Hematopoietic multipotent progenitor cell (in vitro differentiated cells): Measurements from ENCODE around the gene DICER1. TPM values are rescaled to one million over a fixed set of nuclear protein-coding genes. Genes with fewer than 3 reads are reported as not detected.

ENCODE experiments used
- DNase-seq, 3 donors: peaks; one replicate each; pipeline ENCODE4 v3.0.0-alpha.2; 2011 to 2015; ENCODE audit warnings: low read depth in 2 of 3, low spot score in 2 of 3
- total RNA-seq: library from RNA; depleted of rRNA; stranded (reverse); fragments of >200 nt; gene quantifications from one replicate; pipeline ENCODE4 v1.2.3, GENCODE V29; 2012

The DICER1 gene
- total RNA-seq, 1 donor: 29.1 TPM

- no peak for DNase-seq
These were observed 92.6 kb downstream of the DICER1 start for GRCh38 chr14:95064734-95065133.

DNA sequence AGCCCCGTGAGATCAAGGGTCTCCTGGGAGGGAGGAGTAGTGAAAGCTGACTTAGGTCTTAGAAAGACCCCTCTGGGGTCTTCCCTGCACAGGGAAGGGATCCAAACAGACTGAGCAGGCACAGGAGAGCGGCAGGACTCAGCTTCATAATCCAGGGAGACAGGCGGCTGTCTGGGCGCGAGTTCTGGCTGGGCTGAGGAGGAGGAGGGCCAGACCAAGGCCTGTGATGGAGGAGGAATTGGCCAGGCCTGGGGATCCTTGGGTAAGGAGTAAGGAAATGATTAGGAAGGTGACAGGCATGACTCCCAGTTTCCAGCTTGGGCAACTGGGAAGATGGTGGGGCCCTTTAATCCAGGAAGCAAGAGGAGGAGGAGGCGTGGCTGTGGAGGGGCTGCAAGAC lies 93.1 kb downstream of the DICER1 start:
- no peak for DNase-seq

- DNase-seq: no peak
These were observed 93.9 kb downstream of the DICER1 start for GRCh38 chr14:95063391-95063790.

GRCh38 chr14:95062946-95063345 lies 94.4 kb downstream of the DICER1 start:
- no peak for DNase-seq

GRCh38 chr14:95062220-95062619 lies 95.1 kb downstream of the DICER1 start:
- no peak for DNase-seq

DNA sequence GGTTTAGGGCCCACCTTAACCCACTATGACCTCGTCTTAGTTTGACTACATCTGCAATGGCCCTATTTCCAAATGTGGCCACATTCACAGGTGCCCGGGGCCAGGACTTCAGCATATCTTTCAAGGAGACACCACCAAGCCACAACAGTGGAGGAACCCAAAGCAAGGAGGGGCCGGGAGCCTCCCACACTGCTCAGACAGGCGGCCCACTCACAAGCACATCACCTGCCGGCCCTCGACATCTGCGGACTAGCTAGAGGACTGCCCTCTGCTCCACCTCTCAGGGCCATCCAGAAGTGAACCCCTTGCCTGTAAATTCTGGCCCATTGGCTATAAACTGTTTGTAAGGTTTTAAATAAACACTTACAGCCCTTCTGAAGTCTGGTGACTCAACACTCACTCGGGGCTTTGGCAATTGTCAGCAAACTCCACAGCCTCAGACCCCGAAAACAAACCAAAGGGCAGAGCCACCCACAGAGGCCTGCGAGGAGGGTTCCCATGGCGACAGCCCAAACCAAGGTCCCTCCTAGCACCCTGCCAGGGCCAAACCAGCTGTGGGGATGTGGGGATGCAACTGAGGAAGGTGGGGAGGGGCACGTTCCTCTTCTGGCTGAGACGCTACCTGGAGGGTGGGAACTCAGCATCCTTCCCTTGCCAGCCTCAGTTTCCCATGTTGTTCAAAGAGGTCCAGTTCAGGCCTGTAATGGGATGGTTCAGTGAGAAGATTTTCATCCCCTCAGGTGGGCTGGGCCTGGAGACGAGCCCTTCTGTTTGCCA lies 95.8 kb downstream of the DICER1 start:
- no peak for DNase-seq

- DNase-seq: no peak
These were observed 98.2 kb downstream of the DICER1 start for GRCh38 chr14:95059126-95059525.

DNA sequence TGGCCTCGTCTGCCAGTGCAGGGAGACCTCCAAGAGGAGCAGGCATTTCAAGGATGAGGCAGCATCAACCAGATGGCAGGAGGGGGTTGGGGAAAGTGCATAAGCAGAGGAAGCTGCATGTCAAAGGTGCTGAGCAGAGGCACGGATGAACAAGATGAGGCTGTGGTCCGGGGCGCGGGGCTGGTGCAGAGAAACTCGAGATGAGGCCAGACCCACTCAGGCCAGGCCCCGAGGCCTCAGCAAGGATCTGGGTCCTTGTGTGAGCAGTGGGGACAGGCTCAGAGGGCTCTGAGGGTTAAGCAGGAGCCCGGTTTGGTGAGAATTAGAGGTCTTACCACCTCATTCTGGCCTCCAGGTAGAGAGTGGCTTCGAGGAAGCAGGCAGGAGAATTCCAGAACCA lies 98.8 kb downstream of the DICER1 start:
- no peak for DNase-seq

DNA sequence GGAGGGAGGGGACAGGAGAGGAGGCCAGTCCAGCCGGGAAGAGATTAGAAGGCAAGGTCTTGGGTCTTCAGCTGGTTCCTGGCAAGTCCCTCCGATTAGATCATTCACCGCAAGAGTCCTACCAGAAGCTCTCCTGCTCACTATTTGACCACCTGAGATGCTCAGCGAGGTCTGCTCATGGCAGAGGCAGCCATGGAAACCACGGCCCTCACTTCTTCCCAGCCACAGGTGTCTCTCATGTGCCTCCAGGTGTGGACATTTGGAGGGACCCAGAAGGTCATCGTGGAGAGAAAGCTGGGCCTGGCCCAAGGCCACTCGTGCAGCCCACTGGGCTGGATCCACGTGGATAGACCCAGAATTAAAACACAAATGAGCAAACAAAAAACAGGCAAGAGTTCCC lies 99.5 kb downstream of the DICER1 start:
- no peak for DNase-seq

DNA sequence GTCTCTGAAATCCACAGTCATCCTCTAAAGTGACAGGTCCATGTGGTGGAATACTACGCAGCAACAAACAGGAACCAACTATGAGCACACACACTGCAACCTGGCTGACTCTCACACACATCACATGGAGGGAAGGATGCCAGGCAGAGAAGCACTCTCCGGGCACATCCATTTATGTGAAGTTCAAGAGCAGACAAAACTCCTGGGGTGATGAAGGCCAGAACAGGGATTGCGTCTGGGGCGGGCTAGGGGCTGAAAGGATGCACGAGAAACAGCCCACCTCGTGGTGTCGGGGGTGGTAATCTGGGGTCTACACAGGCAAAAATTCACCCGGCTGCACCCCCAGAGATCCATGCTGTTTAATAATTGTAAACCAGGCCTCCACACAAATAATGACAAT lies 100.2 kb downstream of the DICER1 start:
- no peak for DNase-seq

DNA sequence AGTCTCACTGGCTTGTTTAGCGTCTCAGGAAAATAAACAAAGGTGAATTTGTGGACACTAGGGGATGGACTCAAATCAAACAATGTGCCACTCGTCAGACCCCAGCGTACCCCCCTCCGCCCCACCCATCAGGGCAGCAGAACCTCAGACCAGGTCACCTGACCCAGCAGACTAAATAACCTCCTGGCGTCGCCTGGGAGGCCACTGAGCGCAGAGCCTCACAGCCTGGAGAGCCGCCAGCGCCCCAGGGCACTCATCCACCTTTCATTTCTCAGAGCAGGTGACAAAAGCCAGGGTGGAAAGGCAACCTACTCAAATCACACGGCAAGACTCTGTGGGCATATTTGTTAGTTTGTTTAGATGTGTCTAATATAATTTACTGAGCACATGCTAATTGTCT lies 100.9 kb downstream of the DICER1 start:
- no peak for DNase-seq

DNA sequence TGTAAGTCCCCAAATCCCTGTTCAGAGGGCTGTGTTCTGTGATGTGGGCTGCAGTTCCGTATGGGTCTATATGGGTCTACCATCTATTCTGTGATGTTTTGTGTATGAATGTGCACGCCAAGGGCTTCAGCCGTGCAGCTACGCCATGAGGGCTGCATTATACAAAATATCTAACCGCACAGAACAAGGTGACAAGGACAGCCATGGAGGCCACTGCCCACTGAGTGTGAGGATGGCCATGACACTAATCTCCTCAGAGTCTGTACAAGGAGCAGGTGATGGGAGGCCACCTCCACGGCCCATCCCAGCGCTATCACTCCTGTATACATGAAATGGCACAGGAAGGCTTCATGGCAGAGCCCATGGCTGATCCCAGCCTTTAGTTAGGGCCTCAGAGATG lies 102.0 kb downstream of the DICER1 start:
- no peak for DNase-seq

DNA sequence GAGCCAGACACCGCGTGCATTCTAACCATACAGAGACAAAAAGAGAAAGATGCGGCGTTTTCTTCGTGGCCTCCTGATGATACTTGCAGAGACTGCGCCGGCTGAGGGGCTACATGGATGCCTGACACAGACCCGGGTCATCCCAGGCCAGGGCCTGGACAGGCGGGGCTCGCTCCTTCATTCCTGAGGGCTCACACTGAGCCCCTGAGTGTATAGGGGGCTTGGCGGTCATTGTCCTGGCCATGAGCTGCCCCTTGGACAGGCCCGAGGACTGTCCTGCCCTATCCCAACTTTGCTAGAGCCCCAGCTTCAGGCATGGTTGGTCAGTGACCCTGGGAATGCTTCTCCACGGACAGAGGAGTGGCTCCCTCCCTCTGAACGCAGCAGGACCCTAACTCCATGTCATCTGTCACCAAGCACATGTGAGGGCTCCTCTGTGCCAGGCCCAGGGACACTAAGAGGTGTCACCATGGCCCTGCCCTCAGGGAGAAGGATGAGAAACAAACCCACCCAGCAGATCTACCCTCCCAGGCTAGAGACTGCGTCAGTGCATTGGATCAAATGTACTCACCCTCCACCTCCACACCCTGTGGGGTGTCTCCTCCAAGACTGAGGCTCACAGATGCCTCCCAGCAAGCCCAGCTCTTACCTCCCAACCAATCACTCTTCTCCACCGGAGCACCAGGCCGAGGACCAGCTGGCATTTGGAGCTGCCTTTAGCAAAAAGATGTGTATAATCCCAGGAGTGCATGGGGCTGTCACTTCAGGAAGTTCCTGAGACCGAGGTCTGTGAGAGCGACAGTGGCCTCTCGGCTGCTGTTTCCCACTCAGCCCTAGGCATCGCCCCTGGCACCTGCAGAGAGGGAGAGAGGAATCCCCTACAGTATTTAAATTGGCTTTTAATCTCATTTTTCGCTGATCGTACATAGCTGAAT lies 102.7 kb downstream of the DICER1 start:
- DNase-seq: no peak

DNA sequence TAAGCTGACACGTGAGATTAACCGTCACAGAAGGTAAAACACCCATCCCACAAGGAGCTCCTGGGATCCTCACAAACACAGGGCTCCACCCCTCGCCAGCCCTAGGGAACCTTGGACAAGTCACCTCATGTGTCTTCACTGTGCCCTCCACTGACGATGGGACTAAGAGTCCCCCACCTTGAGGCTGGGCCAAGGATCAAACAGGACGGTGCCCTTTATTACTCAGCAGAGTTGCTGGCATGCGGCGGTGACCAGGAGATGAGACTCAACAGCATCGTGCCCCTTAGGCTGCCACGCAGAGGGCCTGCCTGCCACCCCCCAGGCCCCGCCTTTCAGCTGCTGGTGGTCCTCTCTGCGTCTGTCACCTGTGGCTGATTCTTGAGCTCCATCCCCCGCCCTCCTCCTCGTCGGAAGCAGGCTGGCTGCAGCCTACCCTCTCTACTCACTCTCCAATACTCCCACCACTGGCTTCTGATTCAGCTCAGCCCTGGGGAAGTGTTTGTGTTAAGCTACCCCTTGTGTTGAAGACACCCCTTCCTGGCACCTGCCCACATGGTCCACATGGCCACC lies 105.2 kb downstream of the DICER1 start:
- no peak for DNase-seq

- DNase-seq: no peak
These were observed 107.4 kb downstream of the DICER1 start for GRCh38 chr14:95049952-95050351.

DNA sequence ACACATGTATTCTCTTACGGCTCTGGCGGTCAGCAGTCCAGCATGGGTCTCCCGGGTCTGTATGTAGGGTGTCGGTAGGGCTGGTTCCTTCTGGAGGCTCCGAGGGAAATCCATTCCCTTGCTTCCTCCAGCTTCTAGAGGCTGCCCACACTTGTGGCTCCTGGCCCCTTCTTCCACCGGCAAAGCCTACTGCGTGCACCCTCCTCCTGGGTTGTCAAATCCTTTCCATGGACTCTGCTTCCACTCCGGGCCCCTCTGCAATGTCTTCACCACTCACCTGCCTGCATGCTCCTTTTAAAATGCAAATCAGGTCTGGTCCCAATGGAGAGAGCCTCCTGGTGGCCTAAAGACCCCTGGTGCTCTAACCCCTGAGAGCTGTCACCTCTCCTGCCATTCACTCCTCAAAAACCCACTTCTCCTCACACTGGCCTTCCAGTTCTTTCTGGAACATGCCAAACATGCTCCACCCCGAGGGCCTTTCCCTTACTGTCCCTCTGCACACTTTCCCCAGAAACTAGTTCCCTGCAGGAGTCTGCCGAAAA lies 108.5 kb downstream of the DICER1 start:
- DNase-seq: no peak

GRCh38 chr14:95047754-95048153 lies 109.6 kb downstream of the DICER1 start:
- DNase-seq: no peak

DNA sequence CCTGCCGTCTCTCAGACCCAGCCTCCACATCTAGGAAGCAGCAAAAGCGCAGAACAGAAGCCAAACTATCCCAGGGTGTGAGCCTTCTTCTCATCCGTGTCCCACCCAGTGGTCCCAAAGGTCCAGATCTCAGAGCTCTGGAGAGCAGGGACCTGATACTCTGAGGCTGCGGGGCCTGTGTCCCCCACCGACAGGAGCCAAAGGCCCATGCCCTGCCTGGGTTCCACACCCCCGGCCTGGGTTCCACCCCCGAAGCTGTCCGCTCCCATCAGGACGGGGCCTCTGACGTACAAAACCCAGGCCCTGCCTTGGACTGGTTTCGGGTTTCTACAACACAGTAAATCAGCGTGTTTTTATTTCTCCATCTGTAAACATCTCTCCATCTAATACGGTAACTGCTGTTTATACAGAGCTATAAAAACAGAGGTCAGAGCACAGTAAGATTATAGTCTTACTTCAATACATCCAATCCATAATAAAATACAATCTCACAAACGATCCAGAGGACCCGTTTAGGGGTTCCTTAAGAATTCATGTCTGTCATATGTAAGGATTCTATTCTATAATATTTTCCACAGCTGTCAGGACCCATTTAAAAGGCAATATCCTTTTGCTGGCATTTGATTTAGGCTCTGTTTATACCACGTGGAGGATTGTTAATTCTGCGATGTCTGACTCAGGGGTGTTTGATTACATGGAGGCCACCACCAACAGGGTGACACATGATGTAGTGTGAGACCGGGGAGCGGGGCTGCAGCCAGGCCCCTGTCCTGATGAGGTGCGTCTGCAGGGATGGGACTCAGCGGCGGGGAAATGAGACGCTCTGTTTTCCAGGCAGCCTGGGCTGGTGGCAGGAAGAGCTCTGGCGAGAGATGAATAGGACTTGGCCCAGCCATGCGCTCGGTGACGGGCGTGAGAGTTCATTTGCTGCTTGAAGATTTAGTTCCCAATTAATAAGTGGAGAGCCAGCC lies 110.3 kb downstream of the DICER1 start:
- DNase-seq: no peak

- no peak for DNase-seq
These were observed 111.4 kb downstream of the DICER1 start for GRCh38 chr14:95045836-95046430.
